TTC549 (cell line): ENCODE data around the gene SLC26A11.
"Not testable (repeated sequence)": the region's sequence is repeated elsewhere in the genome, so short reads cannot be mapped to it uniquely, and the experiment has no call there.

ENCODE experiments used
- FAIRE-seq: peaks from 2 replicates; lab custom pipeline; 2012; peaks lifted over from hg19 to GRCh38; lab: Jason Lieb, UNC

The SLC26A11 gene

DNA sequence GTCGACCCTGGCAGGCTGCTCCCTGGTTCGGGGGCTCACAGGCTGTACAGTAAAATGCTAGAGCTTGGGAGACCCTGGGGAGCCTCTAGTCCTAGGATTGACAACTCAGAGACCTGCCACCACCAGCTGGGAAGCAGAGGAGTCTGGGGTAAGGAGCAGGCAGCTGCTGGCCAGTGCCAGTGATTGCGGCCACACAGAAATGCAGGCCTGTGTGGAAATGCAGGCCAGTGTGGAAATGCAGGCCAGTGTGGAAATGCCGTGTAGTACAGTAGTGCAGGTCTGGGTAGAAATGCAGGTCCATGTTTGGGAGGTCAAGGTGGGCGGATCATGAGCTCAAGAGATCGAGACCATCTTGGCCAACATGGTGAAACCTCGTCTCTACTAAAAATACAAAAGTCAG is 23.6 kb upstream of the SLC26A11 start:
- no peak for FAIRE-seq

DNA sequence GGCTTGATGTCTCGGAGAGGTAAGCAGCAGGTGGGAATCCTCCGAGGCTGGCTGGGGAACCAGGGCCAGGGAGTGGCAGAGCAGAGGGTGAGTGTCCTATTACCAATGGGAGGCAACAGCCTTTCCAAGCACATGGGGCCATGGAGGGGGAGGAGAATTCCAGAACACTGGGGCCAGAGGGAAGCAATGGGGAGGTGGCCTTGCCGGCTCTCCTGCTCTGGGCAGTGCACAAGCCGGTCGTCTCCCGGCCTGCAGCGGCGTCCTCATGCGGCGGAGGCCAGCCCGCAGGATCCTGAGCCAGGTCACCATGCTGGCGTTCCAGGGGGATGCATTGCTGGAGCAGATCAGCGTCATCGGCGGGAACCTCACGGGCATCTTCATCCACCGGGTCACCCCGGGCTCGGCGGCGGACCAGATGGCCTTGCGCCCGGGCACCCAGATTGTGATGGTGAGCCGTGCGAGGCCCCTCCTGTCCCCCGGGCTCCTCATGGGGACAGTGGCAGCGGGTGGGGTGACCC is 22.0 kb upstream of the SLC26A11 start:
- FAIRE-seq = no peak

DNA sequence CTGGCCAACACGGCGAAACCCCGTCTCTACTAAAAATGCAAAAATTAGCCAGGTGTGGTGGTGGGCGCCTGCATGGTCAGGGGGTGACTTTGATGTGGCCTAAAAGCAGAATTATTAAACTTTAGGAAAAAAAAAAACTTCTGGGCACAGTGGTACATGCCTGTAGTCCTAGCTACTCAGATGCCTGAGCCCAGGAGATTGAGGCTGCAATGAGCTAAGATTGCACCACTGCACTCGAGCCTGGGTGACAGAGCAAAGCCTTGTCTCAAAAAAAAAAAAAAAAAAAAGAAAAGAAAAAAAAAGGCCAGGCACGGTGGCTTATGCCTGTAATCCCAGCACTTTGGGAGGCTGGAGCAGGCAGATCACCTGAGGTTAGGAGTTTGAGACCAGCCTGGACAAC is 20.9 kb upstream of the SLC26A11 start:
- not testable (repeated sequence) for FAIRE-seq

- no peak for FAIRE-seq
Observed at GRCh38 chr17:80201446-80201845, 18.8 kb upstream of the SLC26A11 start.

GRCh38 chr17:80202197-80202596 is 18.0 kb upstream of the SLC26A11 start:
- FAIRE-seq = no peak

- no peak for FAIRE-seq
Observed at GRCh38 chr17:80203471-80203963, 16.7 kb upstream of the SLC26A11 start.

GRCh38 chr17:80204626-80205468 is 15.4 kb upstream of the SLC26A11 start:
- FAIRE-seq = no peak

GRCh38 chr17:80205811-80206210 is 14.4 kb upstream of the SLC26A11 start:
- no peak for FAIRE-seq

- no peak for FAIRE-seq
Observed at GRCh38 chr17:80208050-80208449, 12.2 kb upstream of the SLC26A11 start.

DNA sequence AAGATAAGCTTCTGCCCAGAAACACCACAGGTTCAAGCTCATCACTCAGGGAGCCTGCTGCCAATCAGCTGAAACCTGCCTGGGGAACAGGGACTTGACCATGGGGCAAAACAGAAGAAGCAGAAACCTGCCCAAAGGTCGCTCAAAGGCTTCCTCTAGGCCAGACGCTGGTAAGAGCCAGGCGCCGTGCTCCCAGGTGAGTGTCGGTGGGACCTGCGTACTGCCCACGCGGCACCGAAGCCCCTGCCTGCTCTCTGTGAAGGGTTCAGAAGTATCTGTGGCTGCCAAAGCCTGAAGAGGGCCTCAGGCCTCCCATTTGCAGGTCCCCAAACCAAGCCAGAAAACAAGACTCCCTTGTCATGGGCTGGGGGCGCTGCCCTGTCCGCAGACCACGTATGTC is 10.5 kb upstream of the SLC26A11 start:
- no peak for FAIRE-seq

GRCh38 chr17:80210348-80211108 is 9.7 kb upstream of the SLC26A11 start:
- FAIRE-seq = no peak

GRCh38 chr17:80212109-80212508 is 8.1 kb upstream of the SLC26A11 start:
- no peak for FAIRE-seq

DNA sequence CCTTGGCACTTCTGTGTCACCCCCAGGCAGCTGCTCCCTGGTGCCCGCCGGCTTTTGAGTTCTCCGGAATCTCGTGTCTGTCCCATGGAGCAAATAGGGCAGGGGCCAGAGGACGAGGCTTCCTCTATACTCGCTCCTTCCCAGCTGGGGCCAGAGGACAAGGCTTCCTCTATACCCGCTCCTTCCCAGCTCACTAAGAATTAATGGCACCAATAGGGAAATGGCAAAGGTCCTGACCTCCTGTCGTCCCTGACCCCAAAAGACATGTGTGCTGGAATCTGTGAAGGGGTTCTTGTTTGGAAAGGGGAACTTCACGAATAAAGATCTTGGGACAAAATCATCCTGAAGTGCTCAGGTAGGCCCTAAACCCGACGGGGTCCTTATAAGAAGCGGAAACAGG is 7.7 kb upstream of the SLC26A11 start:
- FAIRE-seq = no peak

DNA sequence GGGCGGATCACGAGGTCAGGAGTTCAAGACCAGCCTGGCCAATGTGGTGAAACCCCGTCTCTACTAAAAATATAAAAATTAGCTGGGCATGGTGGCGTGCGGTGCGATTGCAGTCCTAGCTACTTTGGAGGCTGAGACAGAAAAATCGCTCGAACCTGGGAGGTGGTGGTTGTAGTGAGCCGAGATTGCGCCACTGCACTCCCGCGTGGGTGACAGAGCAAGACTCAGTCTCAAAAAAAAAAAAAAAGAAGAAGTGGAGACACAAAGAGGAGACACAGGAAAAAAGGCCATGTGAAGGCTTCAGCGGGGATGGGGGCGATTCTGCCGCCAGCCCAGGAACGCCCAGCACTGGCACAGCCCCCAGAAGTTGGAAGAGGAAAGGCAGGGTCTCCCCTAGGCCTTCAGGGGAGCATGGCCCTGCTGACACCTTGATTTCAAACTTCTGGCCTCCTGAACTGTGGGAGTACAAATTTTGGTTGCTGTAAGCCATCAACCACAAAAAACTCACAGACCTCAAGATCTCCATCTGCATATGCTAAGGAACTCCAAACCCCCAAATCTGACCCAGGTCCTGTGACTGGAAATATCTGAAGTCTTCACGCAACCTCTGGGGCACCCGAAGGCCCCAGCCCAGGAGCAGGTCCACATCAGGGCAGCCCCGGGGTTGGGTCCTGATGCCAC is 7.1 kb upstream of the SLC26A11 start:
- no peak for FAIRE-seq

DNA sequence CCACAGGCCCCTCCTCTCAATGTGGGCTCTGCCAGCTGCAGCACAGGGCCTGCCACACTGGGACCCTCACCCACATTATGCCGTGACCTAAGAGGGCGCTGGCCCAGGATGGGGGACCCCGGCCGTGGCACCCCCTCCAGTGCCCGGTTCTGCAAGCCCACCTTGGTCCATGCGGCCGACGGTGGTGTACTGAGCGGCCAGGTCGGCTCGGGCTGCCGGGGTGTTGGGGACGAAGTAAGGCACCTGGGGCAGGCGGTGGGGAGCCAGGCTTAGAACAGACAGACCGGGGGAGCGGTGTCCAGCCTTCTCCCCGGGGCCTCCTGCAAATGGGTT is 6.6 kb upstream of the SLC26A11 start:
- no peak for FAIRE-seq

- FAIRE-seq = no peak
Observed at GRCh38 chr17:80214012-80214877, 6.0 kb upstream of the SLC26A11 start.

- FAIRE-seq = no peak
Observed at GRCh38 chr17:80214878-80215210, 5.4 kb upstream of the SLC26A11 start.

GRCh38 chr17:80216473-80217456 is 3.5 kb upstream of the SLC26A11 start:
- no peak for FAIRE-seq

DNA sequence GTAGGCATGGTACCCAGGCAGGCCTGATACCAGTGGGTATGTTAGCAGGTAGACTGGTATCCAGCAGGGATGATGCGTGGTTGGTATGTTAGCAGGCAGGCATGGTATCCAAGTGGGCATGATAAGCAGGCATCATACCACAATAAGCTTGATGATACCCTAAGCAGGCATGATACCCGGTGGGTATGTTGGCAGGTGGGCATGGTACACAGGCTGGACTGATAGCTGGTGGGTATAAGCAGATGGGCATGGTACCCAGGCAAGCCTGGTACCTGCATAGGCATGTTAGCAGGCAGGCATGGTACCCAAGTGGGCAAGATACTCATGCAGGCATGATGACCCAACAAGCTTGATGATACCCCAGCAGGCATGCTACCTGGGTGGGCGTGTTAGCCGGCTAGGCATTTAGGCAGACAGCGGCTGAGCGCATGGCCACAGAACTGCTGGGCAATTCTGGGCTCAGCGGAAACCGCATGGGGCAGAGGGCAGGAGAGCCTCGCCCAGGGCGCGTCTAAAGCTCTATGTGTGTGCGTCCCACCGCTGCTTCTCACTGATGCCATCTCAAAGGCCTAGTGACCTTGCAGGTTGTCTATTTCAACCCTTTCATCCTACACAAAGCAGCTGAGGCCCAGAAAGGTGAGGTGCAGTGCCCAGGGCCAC is 2.4 kb upstream of the SLC26A11 start:
- no peak for FAIRE-seq

DNA sequence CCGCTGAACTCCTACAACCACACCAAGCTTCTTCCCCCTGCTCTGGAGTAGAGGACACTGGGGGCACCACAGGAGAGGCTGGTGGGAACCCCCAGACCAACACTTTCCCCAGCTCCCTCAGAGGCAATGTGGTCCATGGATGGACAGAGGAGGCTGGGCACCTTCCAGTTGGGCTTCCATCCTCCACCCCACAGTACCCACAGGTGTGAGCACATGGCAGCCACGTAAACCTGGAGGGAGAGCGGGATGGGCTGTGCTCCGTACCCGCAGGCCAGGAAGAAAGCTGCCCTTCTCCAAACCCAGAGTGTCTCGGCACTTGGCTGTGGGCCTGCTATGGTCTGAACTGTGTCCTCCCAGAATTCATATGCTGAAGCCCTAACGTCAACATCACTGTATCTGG is 1.8 kb upstream of the SLC26A11 start:
- FAIRE-seq = no peak
